Endodermal cell (in vitro differentiated cells): ENCODE data around the gene CCNA2. TPM values are rescaled to one million over a fixed set of nuclear protein-coding genes. Genes with fewer than 3 reads are reported as not detected.

Source experiments
- DNase-seq: peaks from one replicate; pipeline ENCODE4 v3.0.0-alpha.2; 2017
- H3K27ac ChIP-seq: 2 replicates; pipeline ENCODE4 v1.5.1; 2013; ENCODE audit warnings: mild to moderate bottlenecking, low read depth, low read length, moderate library complexity
- H3K27me3 ChIP-seq: 2 replicates; pipeline ENCODE4 v1.6.1; 2013; ENCODE audit warnings: mild to moderate bottlenecking, low read length, moderate library complexity; ENCODE audit not compliant: insufficient read depth, control insufficient read depth, poor library complexity, severe bottlenecking
- H3K36me3 ChIP-seq: 2 replicates; pipeline ENCODE4 v1.7.0; 2013; ENCODE audit warnings: mild to moderate bottlenecking, low read length, moderate library complexity; ENCODE audit not compliant: control insufficient read depth, insufficient read depth
- H3K4me1 ChIP-seq: one replicate; pipeline ENCODE4 v1.7.0; 2013; ENCODE audit warnings: low read length; ENCODE audit not compliant: control insufficient read depth, insufficient read depth
- H3K4me3 ChIP-seq: 2 replicates; pipeline ENCODE4 v1.5.1; 2013; ENCODE audit warnings: mild to moderate bottlenecking, low read length, moderate library complexity
- H3K9ac ChIP-seq: 2 replicates; pipeline ENCODE4 v1.6.1; 2013; ENCODE audit warnings: mild to moderate bottlenecking, low read length, moderate library complexity; ENCODE audit not compliant: poor library complexity, severe bottlenecking; ENCODE audit errors: extremely low read depth
- H3K9me3 ChIP-seq: 2 replicates; pipeline ENCODE4 v1.6.1; 2013; ENCODE audit warnings: mild to moderate bottlenecking, low read length, moderate library complexity; ENCODE audit not compliant: control insufficient read depth
- H3K27ac Mint-ChIP-seq: 2 replicates; pipeline ENCODE4 v1.8.0; 2020; ENCODE audit warnings: mixed read lengths
- H3K27me3 Mint-ChIP-seq: 2 replicates; pipeline ENCODE4 v1.8.0; 2021; ENCODE audit warnings: mild to moderate bottlenecking, mixed read lengths; ENCODE audit not compliant: insufficient read depth
- H3K36me3 Mint-ChIP-seq: 2 replicates; pipeline ENCODE4 v1.8.0; 2020; ENCODE audit warnings: low read depth, mixed read lengths
- H3K4me1 Mint-ChIP-seq: 2 replicates; pipeline ENCODE4 v1.8.0; 2020; ENCODE audit warnings: mixed read lengths
- H3K4me3 Mint-ChIP-seq: 2 replicates; pipeline ENCODE4 v1.8.0; 2020; ENCODE audit warnings: mild to moderate bottlenecking, moderate library complexity, mixed read lengths
- H3K9me3 Mint-ChIP-seq: 2 replicates; pipeline ENCODE4 v1.8.0; 2020; ENCODE audit warnings: mild to moderate bottlenecking, mixed read lengths
- WGBS, 2 experiments: methylation state at CpG; one replicate each; pipeline versions ENCODE4 v1.1.5 to v1.1.7; 2013; ENCODE audit warnings: missing lambda C conversion rate in 2 of 2, mixed read lengths in 1 of 2; ENCODE audit not compliant: insufficient coverage in 1 of 2, insufficient read length in 1 of 2; 5-methylcytosine and 5-hydroxymethylcytosine counted together
- total RNA-seq, 2 donors: library from RNA; stranded (reverse); fragmentation: NEBNext Ultra II Directional in 1 of 2; extraction: Animal tissue kit (Norgen Biotek cat#: 25700) in 1 of 2; gene quantifications; 2 replicates in 1 of 2; 3 replicates in 1 of 2; pipeline ENCODE4 v1.2.1, GENCODE V29; 2021
- TF ChIP-seq, protein P1 (sequence below): fragments of 200-600 bp; sonication (generic); conservative IDR thresholded peaks from 2 replicates; pipeline ENCODE4 v1.5.0; 2021; ENCODE audit warnings: antibody characterized with exemption, mild to moderate bottlenecking

The CCNA2 gene
- total RNA-seq, 2 donors from 2014 or later, result 62.8 to 82.2 TPM

DNA sequence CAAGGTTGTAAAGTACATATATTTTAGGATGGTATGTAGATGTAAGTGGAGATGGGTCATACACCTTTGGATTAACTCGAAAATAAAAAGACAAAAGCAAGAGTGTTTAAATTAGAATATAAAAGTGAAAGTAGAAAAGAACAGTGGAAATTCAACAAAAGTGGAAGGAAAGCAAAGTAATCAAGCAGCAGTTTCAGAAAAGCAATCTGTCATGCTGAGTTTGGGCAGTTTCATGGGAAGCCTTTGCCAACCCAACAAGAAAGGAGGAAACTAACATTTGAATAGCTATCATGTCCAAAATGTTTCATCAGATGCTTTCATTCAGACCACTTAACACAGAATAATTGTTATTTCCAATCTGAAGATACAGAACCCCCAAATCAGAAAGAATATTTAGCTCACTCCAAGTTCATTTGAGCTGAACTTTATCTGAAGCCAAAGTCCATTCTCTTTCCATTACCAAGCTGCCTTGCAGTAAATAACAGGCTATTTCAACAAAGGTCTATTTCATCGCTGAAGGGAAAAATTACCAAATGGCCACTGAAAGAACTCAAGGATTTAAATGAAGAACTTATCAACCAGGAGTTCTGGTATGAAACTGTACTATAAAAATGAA, 24.4 kb downstream of the CCNA2 start:
- H3K9me3 ChIP-seq, result no peaks in the 10 kb centered on the region
- H3K4me3 ChIP-seq, result no peak overlapping the region
- TF ChIP-seq, protein P1, sequence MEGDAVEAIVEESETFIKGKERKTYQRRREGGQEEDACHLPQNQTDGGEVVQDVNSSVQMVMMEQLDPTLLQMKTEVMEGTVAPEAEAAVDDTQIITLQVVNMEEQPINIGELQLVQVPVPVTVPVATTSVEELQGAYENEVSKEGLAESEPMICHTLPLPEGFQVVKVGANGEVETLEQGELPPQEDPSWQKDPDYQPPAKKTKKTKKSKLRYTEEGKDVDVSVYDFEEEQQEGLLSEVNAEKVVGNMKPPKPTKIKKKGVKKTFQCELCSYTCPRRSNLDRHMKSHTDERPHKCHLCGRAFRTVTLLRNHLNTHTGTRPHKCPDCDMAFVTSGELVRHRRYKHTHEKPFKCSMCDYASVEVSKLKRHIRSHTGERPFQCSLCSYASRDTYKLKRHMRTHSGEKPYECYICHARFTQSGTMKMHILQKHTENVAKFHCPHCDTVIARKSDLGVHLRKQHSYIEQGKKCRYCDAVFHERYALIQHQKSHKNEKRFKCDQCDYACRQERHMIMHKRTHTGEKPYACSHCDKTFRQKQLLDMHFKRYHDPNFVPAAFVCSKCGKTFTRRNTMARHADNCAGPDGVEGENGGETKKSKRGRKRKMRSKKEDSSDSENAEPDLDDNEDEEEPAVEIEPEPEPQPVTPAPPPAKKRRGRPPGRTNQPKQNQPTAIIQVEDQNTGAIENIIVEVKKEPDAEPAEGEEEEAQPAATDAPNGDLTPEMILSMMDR, result no peak
- no peak overlapping the region for H3K27ac ChIP-seq
- Mint-ChIP-seq H3K9me3 (no peaks in the 10 kb centered on the region), H3K4me1 (peaks cover 15% of the 10 kb centered on the region), H3K27me3 (peaks cover 11% of the 10 kb centered on the region), H3K36me3 (peaks cover 11% of the 10 kb centered on the region), H3K4me3 (no peak overlapping the region), H3K27ac (no peak overlapping the region)
- 91 to 95% methylated on average over 2 of the region's 2 CpGs for WGBS, 2 experiments
- DNase-seq, result no peak
- no peak overlapping the region for H3K9ac ChIP-seq
- H3K36me3 ChIP-seq, result peaks cover 18% of the 10 kb centered on the region
- H3K27me3 ChIP-seq, result no peaks in the 10 kb centered on the region
- no peaks in the 10 kb centered on the region for H3K4me1 ChIP-seq

DNA sequence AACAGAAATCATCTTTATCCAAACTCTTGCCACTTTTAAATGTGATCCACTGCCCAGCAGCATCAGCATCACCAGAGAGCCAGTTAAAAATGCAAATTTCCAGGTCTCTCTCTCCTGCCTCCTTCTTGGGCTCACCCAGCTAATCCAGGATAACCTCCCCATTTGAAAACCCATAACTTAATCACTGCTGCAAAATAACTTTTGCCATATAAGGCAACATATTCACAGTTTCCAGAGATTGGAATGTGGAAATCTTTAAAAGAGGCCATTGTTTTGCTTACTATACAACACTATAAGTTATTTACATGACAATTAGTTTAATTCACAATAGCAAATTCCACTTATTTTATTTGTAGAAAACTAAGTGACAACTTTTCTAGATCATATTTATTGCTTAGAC, 27.4 kb downstream of the CCNA2 start:
- Mint-ChIP-seq H3K36me3 (no peaks in the 10 kb centered on the region), H3K4me1 (peaks cover 9% of the 10 kb centered on the region), H3K27me3 (peaks cover 11% of the 10 kb centered on the region), H3K27ac (no peak overlapping the region), H3K4me3 (no peak overlapping the region), H3K9me3 (no peaks in the 10 kb centered on the region)
- Histone ChIP-seq H3K4me3 (no peak overlapping the region), H3K4me1 (no peaks in the 10 kb centered on the region), H3K9me3 (no peaks in the 10 kb centered on the region), H3K27me3 (no peaks in the 10 kb centered on the region), H3K27ac (no peak overlapping the region), H3K36me3 (no peaks in the 10 kb centered on the region), H3K9ac (no peak overlapping the region)
- TF ChIP-seq, protein P1, result no peak
- DNase-seq, result no peak

DNA sequence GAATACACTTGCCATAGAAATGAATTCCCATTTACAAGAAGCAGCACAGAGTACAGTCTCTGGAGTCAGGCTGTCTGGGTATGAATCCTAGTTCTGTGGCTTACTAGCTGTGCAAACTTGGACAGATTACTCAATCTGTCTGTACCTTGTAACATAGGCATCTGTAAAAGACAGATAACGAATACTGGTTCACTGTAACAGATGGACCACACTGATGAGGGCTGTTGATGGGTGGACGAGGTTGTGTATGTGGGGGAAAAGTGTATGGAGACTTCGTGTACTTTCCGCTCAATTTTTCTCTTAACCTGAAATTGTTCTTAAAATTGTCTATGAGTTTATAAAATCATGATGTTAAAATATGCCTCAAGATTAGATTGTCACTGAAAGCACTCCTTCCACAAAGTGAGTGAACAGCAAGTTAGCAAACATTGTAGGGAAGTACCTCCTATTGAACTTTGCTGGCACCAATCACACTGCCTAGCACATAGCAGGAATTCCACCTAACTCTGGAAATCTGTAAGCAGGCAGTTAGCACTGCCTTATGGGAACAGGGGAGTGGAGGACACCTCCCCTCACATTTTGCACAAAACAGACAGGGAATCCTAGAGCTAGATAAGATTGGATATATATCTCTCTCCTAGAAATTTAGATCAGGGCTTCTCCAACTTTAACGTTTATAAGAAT, 29.0 kb downstream of the CCNA2 start:
- no peak overlapping the region for H3K27ac Mint-ChIP-seq

More for the DNA sequence above, 29.0 kb downstream of the CCNA2 start:
- WGBS, 2 experiments, result 85 to 96% methylated on average over 4 to 5 of the region's 5 CpGs
- Histone ChIP-seq H3K27ac (no peak overlapping the region), H3K4me3 (no peak overlapping the region), H3K9ac (no peak overlapping the region), H3K27me3 (no peaks in the 10 kb centered on the region), H3K4me1 (no peaks in the 10 kb centered on the region), H3K36me3 (no peaks in the 10 kb centered on the region), H3K9me3 (no peaks in the 10 kb centered on the region)
- Mint-ChIP-seq H3K4me1 (peaks cover 10% of the 10 kb centered on the region), H3K27me3 (peaks cover 9% of the 10 kb centered on the region), H3K4me3 (no peak overlapping the region), H3K36me3 (no peaks in the 10 kb centered on the region), H3K9me3 (no peaks in the 10 kb centered on the region)
- TF ChIP-seq, protein P1, result no peak
- no peak for DNase-seq
